ENCODE measurements around the gene IL1RL2.

Gene IL1RL2

GRCh38 chr2:102235042-102235473 is 48.2 kb downstream of the IL1RL2 start:
- Histone ChIP-seq H3K36me3 (ENCODE audit: control insufficient read depth, low read depth, low read length) (no peaks in the 10 kb centered on the region), H3K27me3 (ENCODE audit: control insufficient read depth, insufficient read depth, low read length) (no peaks in the 10 kb centered on the region), H3K9ac (ENCODE audit: low read length) (no peak overlapping the region), H3K4me3 (ENCODE audit: low read length) (no peak overlapping the region), H3K27ac (ENCODE audit: low read length) (no peak overlapping the region), H3K9me3 (ENCODE audit: control insufficient read depth, low read depth, low read length) (no peaks in the 10 kb centered on the region), H3K4me1 (ENCODE audit: control insufficient read depth, low read depth, low read length) (no peaks in the 10 kb centered on the region)

- H3K27ac ChIP-seq (ENCODE audit: low read length) = no peak overlapping the region
- no peaks in the 10 kb centered on the region for H3K9me3 ChIP-seq (ENCODE audit: control insufficient read depth, low read depth, low read length)
- no peaks in the 10 kb centered on the region for H3K27me3 ChIP-seq (ENCODE audit: control insufficient read depth, insufficient read depth, low read length)
- H3K4me3 ChIP-seq (ENCODE audit: low read length) = no peak overlapping the region
- no peaks in the 10 kb centered on the region for H3K36me3 ChIP-seq (ENCODE audit: control insufficient read depth, low read depth, low read length)
- H3K9ac ChIP-seq (ENCODE audit: low read length) = no peak overlapping the region
- no peaks in the 10 kb centered on the region for H3K4me1 ChIP-seq (ENCODE audit: control insufficient read depth, low read depth, low read length)
Measured at GRCh38 chr2:102235491-102235890, 48.7 kb downstream of the IL1RL2 start.

- H3K9me3 ChIP-seq (ENCODE audit: control insufficient read depth, low read depth, low read length) = no peaks in the 10 kb centered on the region
- H3K36me3 ChIP-seq (ENCODE audit: control insufficient read depth, low read depth, low read length) = no peaks in the 10 kb centered on the region
- no peak overlapping the region for H3K4me3 ChIP-seq (ENCODE audit: low read length)
- H3K27ac ChIP-seq (ENCODE audit: low read length) = no peak overlapping the region
- no peaks in the 10 kb centered on the region for H3K27me3 ChIP-seq (ENCODE audit: control insufficient read depth, insufficient read depth, low read length)
- H3K4me1 ChIP-seq (ENCODE audit: control insufficient read depth, low read depth, low read length) = no peaks in the 10 kb centered on the region
- no peak overlapping the region for H3K9ac ChIP-seq (ENCODE audit: low read length)
Measured at GRCh38 chr2:102236132-102236531, 49.3 kb downstream of the IL1RL2 start.

GRCh38 chr2:102237176-102237575 is 50.4 kb downstream of the IL1RL2 start:
- H3K27ac ChIP-seq (ENCODE audit: low read length) = no peak overlapping the region
- no peaks in the 10 kb centered on the region for H3K4me1 ChIP-seq (ENCODE audit: control insufficient read depth, low read depth, low read length)

GRCh38 chr2:102238039-102238756 is 51.4 kb downstream of the IL1RL2 start:
- Histone ChIP-seq H3K4me1 (ENCODE audit: control insufficient read depth, low read depth, low read length) (no peaks in the 10 kb centered on the region), H3K9me3 (ENCODE audit: control insufficient read depth, low read depth, low read length) (no peaks in the 10 kb centered on the region), H3K27me3 (ENCODE audit: control insufficient read depth, insufficient read depth, low read length) (no peaks in the 10 kb centered on the region), H3K36me3 (ENCODE audit: control insufficient read depth, low read depth, low read length) (no peaks in the 10 kb centered on the region), H3K4me3 (ENCODE audit: low read length) (no peak overlapping the region), H3K9ac (ENCODE audit: low read length) (no peak overlapping the region), H3K27ac (ENCODE audit: low read length) (no peak overlapping the region)

More at GRCh38 chr2:102237176-102237575, 50.4 kb downstream of the IL1RL2 start:
- H3K9ac ChIP-seq (ENCODE audit: low read length) = no peak overlapping the region
- no peak overlapping the region for H3K4me3 ChIP-seq (ENCODE audit: low read length)
- no peaks in the 10 kb centered on the region for H3K9me3 ChIP-seq (ENCODE audit: control insufficient read depth, low read depth, low read length)
- no peaks in the 10 kb centered on the region for H3K36me3 ChIP-seq (ENCODE audit: control insufficient read depth, low read depth, low read length)
- no peaks in the 10 kb centered on the region for H3K27me3 ChIP-seq (ENCODE audit: control insufficient read depth, insufficient read depth, low read length)

- no peaks in the 10 kb centered on the region for H3K27me3 ChIP-seq (ENCODE audit: control insufficient read depth, insufficient read depth, low read length)
- H3K9ac ChIP-seq (ENCODE audit: low read length) = no peak overlapping the region
- no peak overlapping the region for H3K4me3 ChIP-seq (ENCODE audit: low read length)
- no peak overlapping the region for H3K27ac ChIP-seq (ENCODE audit: low read length)
- H3K9me3 ChIP-seq (ENCODE audit: control insufficient read depth, low read depth, low read length) = no peaks in the 10 kb centered on the region
- no peaks in the 10 kb centered on the region for H3K4me1 ChIP-seq (ENCODE audit: control insufficient read depth, low read depth, low read length)
- H3K36me3 ChIP-seq (ENCODE audit: control insufficient read depth, low read depth, low read length) = no peaks in the 10 kb centered on the region
Measured at GRCh38 chr2:102238778-102239177, 52.0 kb downstream of the IL1RL2 start.

- no peak overlapping the region for H3K27ac ChIP-seq (ENCODE audit: low read length)
- H3K9ac ChIP-seq (ENCODE audit: low read length) = no peak overlapping the region
- no peaks in the 10 kb centered on the region for H3K27me3 ChIP-seq (ENCODE audit: control insufficient read depth, insufficient read depth, low read length)
- H3K36me3 ChIP-seq (ENCODE audit: control insufficient read depth, low read depth, low read length) = no peaks in the 10 kb centered on the region
- H3K4me1 ChIP-seq (ENCODE audit: control insufficient read depth, low read depth, low read length) = no peaks in the 10 kb centered on the region
- no peaks in the 10 kb centered on the region for H3K9me3 ChIP-seq (ENCODE audit: control insufficient read depth, low read depth, low read length)
- no peak overlapping the region for H3K4me3 ChIP-seq (ENCODE audit: low read length)
Measured at GRCh38 chr2:102239344-102239743, 52.5 kb downstream of the IL1RL2 start.

- no peaks in the 10 kb centered on the region for H3K4me1 ChIP-seq (ENCODE audit: control insufficient read depth, low read depth, low read length)
- no peak overlapping the region for H3K27ac ChIP-seq (ENCODE audit: low read length)
- H3K4me3 ChIP-seq (ENCODE audit: low read length) = no peak overlapping the region
- H3K27me3 ChIP-seq (ENCODE audit: control insufficient read depth, insufficient read depth, low read length) = no peaks in the 10 kb centered on the region
- H3K9me3 ChIP-seq (ENCODE audit: control insufficient read depth, low read depth, low read length) = no peaks in the 10 kb centered on the region
- H3K9ac ChIP-seq (ENCODE audit: low read length) = no peak overlapping the region
- H3K36me3 ChIP-seq (ENCODE audit: control insufficient read depth, low read depth, low read length) = no peaks in the 10 kb centered on the region
Measured at GRCh38 chr2:102240640-102241370, 54.0 kb downstream of the IL1RL2 start.

- H3K4me1 ChIP-seq (ENCODE audit: control insufficient read depth, low read depth, low read length) = no peaks in the 10 kb centered on the region
- H3K4me3 ChIP-seq (ENCODE audit: low read length) = no peak overlapping the region
- no peak overlapping the region for H3K27ac ChIP-seq (ENCODE audit: low read length)
- H3K36me3 ChIP-seq (ENCODE audit: control insufficient read depth, low read depth, low read length) = no peaks in the 10 kb centered on the region
- H3K9ac ChIP-seq (ENCODE audit: low read length) = no peak overlapping the region
- H3K27me3 ChIP-seq (ENCODE audit: control insufficient read depth, insufficient read depth, low read length) = no peaks in the 10 kb centered on the region
- no peaks in the 10 kb centered on the region for H3K9me3 ChIP-seq (ENCODE audit: control insufficient read depth, low read depth, low read length)
Measured at GRCh38 chr2:102241616-102242305, 54.9 kb downstream of the IL1RL2 start.

GRCh38 chr2:102245266-102246151 is 58.7 kb downstream of the IL1RL2 start:
- Histone ChIP-seq H3K36me3 (ENCODE audit: control insufficient read depth, low read depth, low read length) (no peaks in the 10 kb centered on the region), H3K4me1 (ENCODE audit: control insufficient read depth, low read depth, low read length) (no peaks in the 10 kb centered on the region), H3K4me3 (ENCODE audit: low read length) (no peak overlapping the region), H3K27me3 (ENCODE audit: control insufficient read depth, insufficient read depth, low read length) (peaks cover 17% of the 10 kb centered on the region), H3K9me3 (ENCODE audit: control insufficient read depth, low read depth, low read length) (no peaks in the 10 kb centered on the region), H3K9ac (ENCODE audit: low read length) (no peak overlapping the region), H3K27ac (ENCODE audit: low read length) (no peak overlapping the region)

- H3K27ac ChIP-seq (ENCODE audit: low read length) = no peak overlapping the region
- no peak overlapping the region for H3K4me3 ChIP-seq (ENCODE audit: low read length)
- no peak overlapping the region for H3K9ac ChIP-seq (ENCODE audit: low read length)
- H3K4me1 ChIP-seq (ENCODE audit: control insufficient read depth, low read depth, low read length) = no peaks in the 10 kb centered on the region
- no peaks in the 10 kb centered on the region for H3K9me3 ChIP-seq (ENCODE audit: control insufficient read depth, low read depth, low read length)
- H3K27me3 ChIP-seq (ENCODE audit: control insufficient read depth, insufficient read depth, low read length) = peaks cover 28% of the 10 kb centered on the region
- no peaks in the 10 kb centered on the region for H3K36me3 ChIP-seq (ENCODE audit: control insufficient read depth, low read depth, low read length)
Measured at GRCh38 chr2:102250278-102250821, 63.5 kb downstream of the IL1RL2 start.

Measured in iPS-18a (cell line).